IMR-90 (cell line): ENCODE measurements around the gene GMPR. TPM values are rescaled to one million over a fixed set of nuclear protein-coding genes. Genes with fewer than 3 reads are reported as not detected.

Source experiments
- ATAC-seq: fragments of 200-7000 bp; cut with Tn5 transposase; 2 replicates; pipeline ENCODE4 v1.9.1; 2020; ENCODE audit warnings: low read depth, mild to moderate bottlenecking, moderate library complexity
- BruUV-seq: library from RNA; stranded (reverse); fragments of 400-500 nt; replicated peaks from 2 replicates; lab custom pipeline; 2021; lab: Mats Ljungman, UMichigan
- CTCF ChIA-PET: fragments of 300-600 bp; formaldehyde crosslinking; extraction: SDS; loops from one replicate; lab custom pipeline; 2021; ENCODE audit warnings: antibody characterized with exemption; lab: Yijun Ruan, JAX
- POLR2A ChIA-PET: fragments of 300-600 bp; sonication (Branson Sonifier 250); formaldehyde crosslinking; loops from one replicate; lab custom pipeline; 2022; ENCODE audit warnings: antibody characterized with exemption; ENCODE audit not compliant: unreplicated experiment; lab: Charles Lee
- DNase-seq: peaks from one replicate; pipeline ENCODE4 v3.0.0; 2013
- H2AFZ ChIP-seq: replicated peaks from 2 replicates; pipeline ENCODE3; 2013; ENCODE audit warnings: low read length, mild to moderate bottlenecking; ENCODE audit not compliant: poor library complexity
- H2AK5ac ChIP-seq: 2 replicates; pipeline ENCODE4 v1.6.1; 2013; ENCODE audit warnings: low read depth, low read length, inconsistent platforms
- H2AK9ac ChIP-seq: replicated peaks from 2 replicates; pipeline ENCODE3; 2013; ENCODE audit warnings: mild to moderate bottlenecking, low read depth, low read length, moderate library complexity; ENCODE audit not compliant: poor library complexity
- H2BK120ac ChIP-seq: 2 replicates; pipeline ENCODE4 v1.6.1; 2013; ENCODE audit warnings: low read depth, low read length, inconsistent platforms
- H2BK15ac ChIP-seq: 3 replicates; pipeline ENCODE4 v1.6.1; 2013; ENCODE audit warnings: low read depth, low read length, inconsistent platforms
- H2BK20ac ChIP-seq: 2 replicates; pipeline ENCODE4 v1.6.1; 2013; ENCODE audit warnings: low read depth, mild to moderate bottlenecking, inconsistent platforms, low read length, moderate library complexity
- H2BK5ac ChIP-seq: 2 replicates; pipeline ENCODE4 v1.6.1; 2013; ENCODE audit warnings: mild to moderate bottlenecking, low read depth, low read length, inconsistent platforms; ENCODE audit not compliant: poor library complexity, severe bottlenecking
- H3K14ac ChIP-seq: replicated peaks from 2 replicates; pipeline ENCODE4 v1.6.1; 2013; ENCODE audit warnings: low read depth, low read length, inconsistent platforms
- H3K18ac ChIP-seq: 2 replicates; pipeline ENCODE4 v1.6.1; 2013; ENCODE audit warnings: low read depth, low read length, control low read depth
- H3K23ac ChIP-seq: 2 replicates; pipeline ENCODE4 v1.6.1; 2013; ENCODE audit warnings: low read depth, low read length, inconsistent platforms
- H3K27ac ChIP-seq: 2 replicates; pipeline ENCODE4 v1.5.1; 2013; ENCODE audit warnings: mild to moderate bottlenecking, control low read depth, low read length; ENCODE audit not compliant: insufficient read depth
- H3K27me3 ChIP-seq: 2 replicates; pipeline ENCODE4 v1.6.1; 2013; ENCODE audit warnings: low read length; ENCODE audit not compliant: control insufficient read depth, insufficient read depth
- H3K36me3 ChIP-seq: 2 replicates; pipeline ENCODE4 v1.6.1; 2013; ENCODE audit warnings: low read length, mixed read lengths; ENCODE audit not compliant: control insufficient read depth, insufficient read depth
- H3K4ac ChIP-seq: 2 replicates; pipeline ENCODE4 v1.6.1; 2013; ENCODE audit warnings: low read depth, low read length, inconsistent platforms
- H3K4me1 ChIP-seq: 2 replicates; pipeline ENCODE4 v1.6.1; 2013; ENCODE audit warnings: low read length, mixed read lengths; ENCODE audit not compliant: control insufficient read depth, insufficient read depth
- H3K4me2 ChIP-seq: 2 replicates; pipeline ENCODE4 v1.6.1; 2013; ENCODE audit warnings: low read depth, mild to moderate bottlenecking, control low read depth, low read length, moderate library complexity
- H3K4me3 ChIP-seq: 2 replicates; pipeline ENCODE4 v1.5.1; 2013; ENCODE audit warnings: low read depth, mild to moderate bottlenecking, control low read depth, low read length, moderate library complexity; ENCODE audit not compliant: insufficient read depth
- H3K56ac ChIP-seq: 2 replicates; pipeline ENCODE4 v1.6.1; 2013; ENCODE audit warnings: low read length, inconsistent platforms; ENCODE audit not compliant: insufficient read depth; ENCODE audit errors: extremely low read depth
- H3K79me1 ChIP-seq, 2 experiments: 2 replicates each; pipeline ENCODE4 v1.6.1; 2013; ENCODE audit warnings: low read length in 2 of 2, inconsistent platforms in 1 of 2, low read depth in 1 of 2
- H3K9ac ChIP-seq: 2 replicates; pipeline ENCODE4 v1.6.1; 2013; ENCODE audit warnings: low read depth, low read length, control low read depth
- H3K9me1 ChIP-seq: 2 replicates; pipeline ENCODE4 v1.6.1; 2013; ENCODE audit warnings: low read length, inconsistent platforms; ENCODE audit not compliant: insufficient read depth
- H3K9me3 ChIP-seq: 2 replicates; pipeline ENCODE4 v1.6.1; 2013; ENCODE audit warnings: low read length; ENCODE audit not compliant: control insufficient read depth, insufficient read depth
- H4K20me1 ChIP-seq: 2 replicates; pipeline ENCODE4 v1.6.1; 2013; ENCODE audit warnings: low read length, inconsistent platforms; ENCODE audit not compliant: insufficient read depth
- H4K5ac ChIP-seq: 2 replicates; pipeline ENCODE4 v1.6.1; 2013; ENCODE audit warnings: mild to moderate bottlenecking, low read depth, low read length, control low read depth
- H4K8ac ChIP-seq, 2 experiments: 2 replicates each; pipeline ENCODE4 v1.6.1; 2013; ENCODE audit warnings: low read depth in 2 of 2, low read length in 2 of 2, control low read depth in 1 of 2, inconsistent platforms in 1 of 2
- H4K91ac ChIP-seq: 2 replicates; pipeline ENCODE4 v1.6.1; 2013; ENCODE audit warnings: low read depth, low read length, inconsistent platforms; ENCODE audit not compliant: insufficient read depth
- BHLHE40 ChIP-seq: fragments of 150-350 bp; IDR thresholded peaks from 2 replicates; pipeline ENCODE4 v1.6.1; 2016; ENCODE audit warnings: mild to moderate bottlenecking, low read depth, low read length
- CEBPB ChIP-seq: IDR thresholded peaks from 2 replicates; pipeline ENCODE4 v1.6.1; 2012; ENCODE audit warnings: low read depth, low read length, improper control_type of control experiment
- CHD1 ChIP-seq: IDR thresholded peaks from 2 replicates; pipeline ENCODE4 v1.6.1; 2012; ENCODE audit warnings: low read depth, low read length, improper control_type of control experiment
- CTCF ChIP-seq: conservative IDR thresholded peaks from 2 replicates; pipeline ENCODE4 v1.5.1; 2012; ENCODE audit warnings: mild to moderate bottlenecking, low read depth, low read length, improper control_type of control experiment
- FOS ChIP-seq: fragments of 150-350 bp; IDR thresholded peaks from 2 replicates; pipeline ENCODE4 v1.6.1; 2016; ENCODE audit warnings: low read depth, low read length
- MAFK ChIP-seq: IDR thresholded peaks from 2 replicates; pipeline ENCODE4 v1.6.1; 2012; ENCODE audit warnings: low read depth, low read length, improper control_type of control experiment
- MAZ ChIP-seq: IDR thresholded peaks from 2 replicates; pipeline ENCODE4 v1.6.1; 2012; ENCODE audit warnings: low read depth, mild to moderate bottlenecking, low read length, improper control_type of control experiment, moderate library complexity, borderline replicate concordance
- MXI1 ChIP-seq: IDR thresholded peaks from 2 replicates; pipeline ENCODE4 v1.6.1; 2012; ENCODE audit warnings: low read depth, mild to moderate bottlenecking, low read length, moderate library complexity, borderline replicate concordance
- NFE2L2 ChIP-seq: fragments of 150-350 bp; IDR thresholded peaks from 2 replicates; pipeline ENCODE4 v1.6.1; 2016; ENCODE audit warnings: low read depth, mild to moderate bottlenecking, low read length
- POLR2A ChIP-seq: IDR thresholded peaks from 2 replicates; pipeline ENCODE4 v1.6.1; 2012; ENCODE audit warnings: mild to moderate bottlenecking, low read depth, low read length
- RAD21 ChIP-seq: IDR thresholded peaks from 2 replicates; pipeline ENCODE4 v1.6.1; 2012; ENCODE audit warnings: low read length, improper control_type of control experiment
- RCOR1 ChIP-seq: IDR thresholded peaks from 2 replicates; pipeline ENCODE4 v1.6.1; 2012; ENCODE audit warnings: mild to moderate bottlenecking, low read length, improper control_type of control experiment; ENCODE audit not compliant: insufficient replicate concordance
- RFX5 ChIP-seq: IDR thresholded peaks from 2 replicates; pipeline ENCODE4 v1.8.0; 2012; ENCODE audit warnings: low read depth, mild to moderate bottlenecking, low read length, moderate library complexity
- SMC3 ChIP-seq: fragments of 150-350 bp; IDR thresholded peaks from 2 replicates; pipeline ENCODE4 v1.6.1; 2016; ENCODE audit warnings: low read depth, mild to moderate bottlenecking, antibody characterized with exemption, low read length, moderate library complexity
- USF2 ChIP-seq: fragments of 150-350 bp; IDR thresholded peaks from 2 replicates; pipeline ENCODE4 v1.6.1; 2017; ENCODE audit warnings: mild to moderate bottlenecking, antibody characterized with exemption, low read length, low read depth
- WGBS, 2 experiments: methylation state at CpG; one replicate each; pipeline versions ENCODE4 v1.1.5 to v1.1.7; 2013; ENCODE audit warnings: missing lambda C conversion rate in 2 of 2; ENCODE audit not compliant: insufficient read length in 1 of 2; ENCODE audit errors: extremely low coverage in 2 of 2; 5-methylcytosine and 5-hydroxymethylcytosine counted together
- dilution Hi-C: fragments of 300-500 bp; cut with HindIII; formaldehyde crosslinking; loops from one replicate; pipeline ENCODE4 v1.14.3; 2018; ENCODE audit warnings: low sequenced_read_pairs; ENCODE audit not compliant: unreplicated experiment
- in situ Hi-C: fragments of 300-500 bp; cut with MboI; formaldehyde crosslinking; loops from 3 replicates; pipeline ENCODE4 v1.14.3; 2019; ENCODE audit warnings: low sequenced_read_pairs, inconsistent platforms, mixed read lengths
- intact Hi-C: fragments of 100-400 bp; cut with micrococcal nuclease; formaldehyde crosslinking; loops from 2 replicates; pipeline ENCODE4 v1.10.0; 2022
- polyA plus RNA-seq, 3 experiments: library from polyadenylated mRNA; depleted of rRNA; stranded (reverse); fragments of >200 nt; gene quantifications; 2 replicates each; pipeline ENCODE4 v1.2.3, GENCODE V29; 2012; ENCODE audit warnings: low replicate concordance in 1 of 3
- total RNA-seq: library from RNA; depleted of rRNA; stranded (reverse); fragments of >200 nt; gene quantifications from 2 replicates; pipeline ENCODE4 v1.2.3, GENCODE V29; 2012
- TF ChIP-seq, protein P1 (sequence below): fragments of 150-350 bp; IDR thresholded peaks from 2 replicates; pipeline ENCODE4 v1.6.1; 2016; ENCODE audit warnings: low read depth, mild to moderate bottlenecking, low read length, moderate library complexity, borderline replicate concordance

GMPR gene
- total and polyA plus RNA-seq, 2 of the 4 experiments (the other 2 are of a cell fraction) = 6.3 to 8.6 TPM

GRCh38 chr6:16271428-16271827 lies 33.0 kb downstream of the GMPR start:
- Histone ChIP-seq H3K23ac (no peak overlapping the region), H3K27ac (no peak overlapping the region), H3K36me3 (no peaks in the 10 kb centered on the region), H4K8ac (no peak overlapping the region), H4K5ac (no peak overlapping the region), H4K91ac (no peak overlapping the region), H3K79me1 (peaks cover 0 to 3% of the 10 kb centered on the region in 2 experiments; a peak in 1 of 4 replicates), H3K14ac (no peak overlapping the region), H2AK9ac (no peak overlapping the region), H2BK5ac (no peak overlapping the region), H2BK15ac (no peak overlapping the region), H3K56ac (no peak overlapping the region), H3K27me3 (no peaks in the 10 kb centered on the region), H3K9me3 (no peaks in the 10 kb centered on the region), H3K18ac (no peak overlapping the region), H3K4me2 (no peak overlapping the region), H3K4me3 (no peak overlapping the region), H3K9ac (no peak overlapping the region), H3K9me1 (peaks cover 12% of the 10 kb centered on the region; the same call in 1 of the 2 replicates), H2BK20ac (no peak overlapping the region), H2AK5ac (no peak overlapping the region), H2AFZ (no peak overlapping the region), H3K4me1 (peaks cover 3% of the 10 kb centered on the region; the same call in 1 of the 2 replicates), H2BK120ac (no peak overlapping the region), H3K4ac (no peak overlapping the region), H4K20me1 (no peaks in the 10 kb centered on the region)
- POLR2A ChIA-PET = no interaction called here
- intact Hi-C loops = no loop called here
- BruUV-seq = no TSS peak
- no peak for DNase-seq
- dilution Hi-C loops = no loop called here
- 100% methylated on average over 1 of the region's 5 CpGs; no CpG with 5 or more reads in 1 of the 2 experiments for WGBS, 2 experiments
- CTCF ChIA-PET = no interaction called here
- no peak for TF ChIP-seq BHLHE40
- TF ChIP-seq RAD21 = no peak
- TF ChIP-seq, protein P1, sequence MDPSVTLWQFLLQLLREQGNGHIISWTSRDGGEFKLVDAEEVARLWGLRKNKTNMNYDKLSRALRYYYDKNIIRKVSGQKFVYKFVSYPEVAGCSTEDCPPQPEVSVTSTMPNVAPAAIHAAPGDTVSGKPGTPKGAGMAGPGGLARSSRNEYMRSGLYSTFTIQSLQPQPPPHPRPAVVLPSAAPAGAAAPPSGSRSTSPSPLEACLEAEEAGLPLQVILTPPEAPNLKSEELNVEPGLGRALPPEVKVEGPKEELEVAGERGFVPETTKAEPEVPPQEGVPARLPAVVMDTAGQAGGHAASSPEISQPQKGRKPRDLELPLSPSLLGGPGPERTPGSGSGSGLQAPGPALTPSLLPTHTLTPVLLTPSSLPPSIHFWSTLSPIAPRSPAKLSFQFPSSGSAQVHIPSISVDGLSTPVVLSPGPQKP = no peak
- no peak for TF ChIP-seq POLR2A
- TF ChIP-seq MAFK = no peak
- TF ChIP-seq RCOR1 = no peak
- no peak for TF ChIP-seq CTCF
- TF ChIP-seq MXI1 = no peak
- TF ChIP-seq CEBPB = no peak
- no peak for TF ChIP-seq MAZ
- no peak for TF ChIP-seq RFX5
- no peak for TF ChIP-seq NFE2L2
- no peak for TF ChIP-seq SMC3
- TF ChIP-seq FOS = no peak
- TF ChIP-seq USF2 = no peak
- no peak for TF ChIP-seq CHD1
- no peak for ATAC-seq
- in situ Hi-C loops = no loop called here
